Lower leg skin (tissue), 4 donors: ENCODE data around the gene GPSM3. TPM values are rescaled to one million over a fixed set of nuclear protein-coding genes. Genes with fewer than 3 reads are reported as not detected.

Experiments
- DNase-seq, 2 donors: peaks; one replicate each; pipeline ENCODE4 v3.0.0-alpha.2; 2019; ENCODE audit warnings: low spot score in 2 of 2
- H3K4me3 ChIP-seq: fragments of 200-600 bp; sonication (generic); 2 replicates; pipeline ENCODE4 v1.5.1; 2017; ENCODE audit warnings: mild to moderate bottlenecking, low read depth; ENCODE audit not compliant: poor library complexity, severe bottlenecking
- CTCF ChIP-seq, 3 donors: fragments of 450-650 bp; IDR thresholded peaks; one replicate each; pipeline ENCODE4 v1.5.1; 2016; ENCODE audit warnings: antibody characterized with exemption in 3 of 3, mild to moderate bottlenecking in 3 of 3, moderate library complexity in 2 of 3
- POLR2A ChIP-seq, 2 donors: fragments of 450-650 bp; IDR thresholded peaks; one replicate each; pipeline ENCODE4 v1.6.1; 2016 to 2017; ENCODE audit warnings: antibody characterized with exemption in 2 of 2, mild to moderate bottlenecking in 1 of 2, moderate library complexity in 1 of 2
- WGBS, 2 donors: methylation state at CpG; one replicate each; pipeline ENCODE4 v1.1.5; 2018; 5-methylcytosine and 5-hydroxymethylcytosine counted together
- intact Hi-C: fragments of 100-400 bp; cut with DNase I; formaldehyde crosslinking; loops from one replicate; pipeline ENCODE4 v1.15.0; 2023; ENCODE audit warnings: low total_unique reads
- total RNA-seq, 4 donors: library from RNA; depleted of rRNA; stranded (reverse); fragments of >200 nt; gene quantifications; one replicate each; pipeline ENCODE4 v1.1.0, GENCODE V29; 2016

GPSM3 gene
- total RNA-seq, 4 donors from 2014 or later = 0.69 to 7.5 (median 4.3) TPM

GRCh38 chr6:32171234-32171633, 21.2 kb downstream of the GPSM3 start:
- DNase-seq = no peak
- no peak overlapping the region for H3K4me3 ChIP-seq
- 95 to 96% methylated on average over 6 of the region's 6 CpGs for WGBS, 2 donors
- intact Hi-C loops = no loop called here
- no peak for TF ChIP-seq POLR2A (IDR thresholded peaks at IDR 0.05)
- TF ChIP-seq CTCF (IDR thresholded peaks at IDR 0.05) = no peak

GRCh38 chr6:32170294-32170693, 22.1 kb downstream of the GPSM3 start:
- intact Hi-C loops = no loop called here
- H3K4me3 ChIP-seq = no peak overlapping the region
- 94 to 95% methylated on average over 11 of the region's 11 CpGs for WGBS, 2 donors
- no peak for TF ChIP-seq CTCF (IDR thresholded peaks at IDR 0.05)
- TF ChIP-seq POLR2A (IDR thresholded peaks at IDR 0.05) = no peak
- no peak for DNase-seq

GRCh38 chr6:32168807-32169591, 23.4 kb downstream of the GPSM3 start:
- H3K4me3 ChIP-seq = no peak overlapping the region
- TF ChIP-seq POLR2A (IDR thresholded peaks at IDR 0.05) = no peak
- TF ChIP-seq CTCF (IDR thresholded peaks at IDR 0.05) = no peak
- WGBS, 2 donors = 81 to 84% methylated on average over 11 of the region's 11 CpGs
- no peak for DNase-seq
- intact Hi-C loops = no loop called here

- no peak overlapping the region for H3K4me3 ChIP-seq
- TF ChIP-seq CTCF (IDR thresholded peaks at IDR 0.05) (no peak), POLR2A (IDR thresholded peaks at IDR 0.05) (no peak)
- DNase-seq = no peak
- 62 to 68% methylated on average over 2 of the region's 2 CpGs for WGBS, 2 donors
- intact Hi-C loops = no loop called here
These were observed 24.1 kb downstream of the GPSM3 start for GRCh38 chr6:32168350-32168749.

GRCh38 chr6:32167761-32168262, 24.6 kb downstream of the GPSM3 start:
- DNase-seq = no peak
- intact Hi-C loops = no loop called here
- no peak for TF ChIP-seq CTCF (IDR thresholded peaks at IDR 0.05)
- no peak for TF ChIP-seq POLR2A (IDR thresholded peaks at IDR 0.05)
- H3K4me3 ChIP-seq = no peak overlapping the region
- WGBS, 2 donors = 79% methylated on average over 6 of the region's 6 CpGs
